ENCODE results near the gene PFN3.

Gene PFN3

GRCh38 chr5:177359451-177359851, 41.0 kb downstream of the PFN3 start:
- no peak for DNase-seq

GRCh38 chr5:177358370-177358819, 42.1 kb downstream of the PFN3 start:
- no peak for DNase-seq

DNA sequence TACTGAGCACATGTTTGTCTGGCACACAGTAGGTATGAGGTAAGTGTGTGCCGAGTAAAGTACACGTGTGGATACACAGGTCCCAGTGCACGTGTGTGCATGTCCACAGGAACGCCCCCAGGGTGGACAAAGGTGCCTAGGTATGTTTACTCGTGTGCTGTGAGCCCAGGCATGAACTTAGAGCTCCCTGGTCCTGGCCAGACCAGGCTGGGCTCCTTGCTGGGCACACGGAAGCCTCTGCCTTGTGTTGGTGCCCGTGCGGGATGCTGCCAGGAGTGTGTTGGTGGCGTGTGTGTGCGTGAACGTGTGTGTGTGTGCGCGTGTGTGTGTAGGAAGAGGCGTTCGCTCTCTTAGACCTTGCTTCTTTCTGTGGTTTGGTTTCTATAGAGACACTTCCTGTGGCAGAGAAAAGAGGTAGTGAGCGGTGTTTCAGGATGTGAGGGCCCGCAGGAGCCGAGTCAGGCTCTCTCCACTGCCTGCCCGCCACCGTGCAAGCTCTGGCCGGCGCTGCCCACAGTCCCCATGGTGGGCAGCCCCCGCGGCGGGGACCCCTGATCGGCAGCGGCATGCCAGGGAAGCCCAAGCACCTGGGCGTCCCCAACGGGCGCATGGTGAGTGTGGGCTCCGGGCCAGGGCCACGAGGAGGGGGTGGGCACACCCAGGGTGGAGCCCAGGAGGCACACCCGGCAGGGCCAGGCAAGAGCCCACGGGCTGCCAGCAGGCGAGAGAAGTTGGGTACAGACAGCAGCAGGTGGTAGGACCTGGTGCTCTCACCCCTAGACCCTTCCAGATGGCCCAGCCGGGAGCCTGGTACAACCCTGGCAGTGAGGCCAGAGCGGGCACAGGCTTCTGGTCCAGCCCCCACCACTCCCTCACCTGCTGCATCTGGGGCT, 42.8 kb downstream of the PFN3 start, which contains the start of gene RGS14:
RGS14 (plus strand) TSS at position 466 of the 893 bp plus-strand sequence; CDS start at position 567, 101 bp downstream.
- no peak for DNase-seq

GRCh38 chr5:177357146-177357458, 43.4 kb downstream of the PFN3 start:
- DNase-seq, result no peak

DNA sequence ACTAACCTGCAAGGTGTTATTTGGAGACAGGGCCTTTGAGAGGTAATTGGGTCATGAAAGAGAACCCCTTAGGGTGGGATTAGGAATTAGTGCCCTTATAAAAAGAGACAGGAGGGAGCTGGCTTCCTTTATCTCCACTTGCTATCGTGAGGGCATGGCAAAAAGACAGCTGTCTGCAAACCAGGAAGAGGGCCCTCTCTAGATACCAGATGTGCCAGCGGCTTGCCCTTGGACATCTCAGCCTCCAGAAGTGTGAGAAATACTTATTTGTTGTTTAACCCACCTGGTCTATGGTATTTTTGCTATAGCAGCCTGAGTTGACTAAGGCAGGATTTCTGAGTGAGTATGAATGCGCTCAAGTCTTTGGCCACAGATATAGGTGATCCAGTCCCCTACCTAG, 43.7 kb downstream of the PFN3 start:
- no peak for DNase-seq

- DNase-seq, result no peak
Measured at GRCh38 chr5:177355868-177356168, 44.6 kb downstream of the PFN3 start.

DNA sequence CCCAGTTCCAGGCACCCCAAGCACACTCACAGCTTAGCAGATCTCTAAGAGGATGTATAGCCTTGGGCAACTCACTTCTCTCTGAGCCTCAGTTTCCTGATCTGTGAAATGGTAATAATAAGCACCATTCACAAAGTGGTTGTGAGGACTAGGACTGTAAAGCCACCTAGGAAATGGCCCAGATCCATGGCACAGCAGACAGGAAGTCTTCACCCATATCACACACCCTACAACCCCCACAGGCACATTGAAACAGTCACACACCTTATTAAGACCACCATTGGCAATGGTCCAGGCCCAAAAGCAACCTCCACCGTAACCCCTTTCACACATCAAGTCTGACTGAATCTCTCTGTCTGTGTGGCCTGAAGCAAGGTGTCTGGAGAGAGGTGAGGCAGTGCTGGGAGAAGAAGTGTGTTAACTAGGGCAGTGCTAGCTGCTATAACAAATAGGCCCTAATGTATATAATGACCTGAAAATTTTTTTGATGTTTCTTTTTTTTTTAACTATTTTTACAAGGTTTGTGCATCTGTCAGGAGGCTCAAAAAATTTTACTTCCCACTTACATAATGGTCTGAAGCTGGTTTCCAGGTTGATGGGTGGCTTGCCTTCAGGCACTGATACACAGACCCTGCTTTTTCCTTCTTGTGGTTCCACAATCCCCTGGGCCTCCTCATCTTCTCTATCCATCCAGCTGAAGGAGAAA, 45.1 kb downstream of the PFN3 start:
- DNase-seq, result no peak

GRCh38 chr5:177354711-177355110, 45.8 kb downstream of the PFN3 start:
- DNase-seq, result no peak

DNA sequence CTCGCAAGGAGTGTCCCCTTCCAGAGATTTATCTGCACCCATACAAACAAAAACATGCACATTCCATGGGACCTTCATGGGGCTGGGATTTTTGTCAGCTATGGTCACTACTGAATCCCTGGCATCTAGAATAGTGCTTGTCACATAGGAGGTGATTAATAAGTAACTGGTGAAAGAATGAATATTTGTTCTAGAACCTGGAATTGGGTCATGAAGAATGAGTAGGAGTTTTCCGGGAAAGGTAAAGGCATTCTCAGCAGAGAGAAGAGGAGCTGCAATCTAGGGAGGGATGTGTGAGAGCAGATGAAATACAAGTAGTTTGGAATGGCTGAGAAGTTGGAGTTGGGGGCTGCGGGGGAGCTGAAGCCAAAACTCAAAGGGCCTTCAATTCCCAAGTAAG, 46.2 kb downstream of the PFN3 start:
- no peak for DNase-seq

DNA sequence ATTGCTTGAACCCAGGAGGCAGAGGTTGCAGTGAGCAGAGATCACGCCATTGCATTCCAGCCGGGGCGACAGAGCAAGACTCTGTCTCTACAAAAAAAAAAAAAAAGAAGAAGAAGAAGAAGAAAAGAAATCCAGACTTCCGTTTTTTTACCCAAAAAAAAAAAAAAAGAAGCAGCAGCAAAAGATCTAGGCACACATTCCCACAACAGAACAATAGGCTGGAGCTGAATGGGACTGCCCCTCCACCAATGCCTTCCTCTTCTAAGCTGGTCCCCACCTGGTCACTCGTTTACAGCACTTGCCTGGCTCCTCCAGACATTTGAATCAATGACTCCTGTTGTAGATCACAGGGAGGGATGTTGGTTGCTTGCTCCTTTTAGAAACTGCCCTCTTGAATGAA, 47.4 kb downstream of the PFN3 start:
- no peak for DNase-seq

DNA sequence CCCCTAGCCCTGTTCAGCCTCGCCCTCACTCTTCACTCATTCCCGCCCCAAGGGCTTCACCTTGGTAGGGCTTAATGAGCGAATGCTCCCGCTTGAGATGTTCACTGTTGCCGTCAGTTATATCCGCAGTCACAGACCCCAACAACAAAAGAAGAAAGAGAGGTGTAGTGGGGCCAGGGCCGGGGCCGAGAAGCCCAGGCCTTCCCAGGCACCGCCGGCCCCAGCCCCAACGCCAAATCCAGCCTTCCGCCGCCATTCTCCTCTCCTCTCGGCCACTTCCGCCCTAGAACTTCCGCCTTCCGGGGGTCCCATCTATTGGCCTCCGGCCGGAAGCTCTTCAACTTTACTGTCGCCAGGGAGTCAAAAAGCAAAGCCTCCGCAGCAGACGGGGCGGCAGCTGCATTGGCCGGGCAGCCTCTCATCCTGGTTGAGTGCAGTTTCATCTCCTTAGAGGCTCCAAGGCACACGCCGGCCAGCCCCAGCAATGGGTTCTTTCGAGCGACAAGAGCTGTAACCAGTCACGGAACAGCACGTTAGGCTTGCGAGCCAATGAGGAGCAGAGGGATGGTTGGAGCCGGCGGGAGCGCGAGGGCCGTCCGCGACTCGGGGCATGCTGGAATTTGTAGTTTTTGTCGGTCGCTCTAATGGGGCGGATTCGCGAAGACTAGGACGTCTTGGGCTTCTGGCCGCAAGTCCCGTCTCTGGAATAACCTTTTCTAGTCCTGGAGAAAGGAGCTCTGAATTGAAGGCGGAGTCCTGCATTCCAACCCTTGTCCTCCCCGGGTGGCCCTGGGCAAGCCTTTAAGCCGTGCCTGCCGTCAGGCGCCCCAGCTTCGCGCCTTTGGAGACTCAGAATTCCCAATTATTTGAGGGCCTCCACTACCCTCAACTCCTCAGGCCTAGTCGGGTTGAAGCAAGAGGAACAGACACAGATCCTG, 48.8 kb downstream of the PFN3 start, which contains the start of gene LMAN2:
LMAN2 (minus strand) TSS at position 277 of the 938 bp plus-strand sequence; CDS start at position 256, 21 bp downstream.
- peak; percentile 85 for DNase-seq

GRCh38 chr5:177350776-177351391, 49.6 kb downstream of the PFN3 start:
- DNase-seq, result no peak
